GM23338 (cell line): Measurements from ENCODE around the gene REX1BD. TPM values are rescaled to one million over a fixed set of nuclear protein-coding genes. Genes with fewer than 3 reads are reported as not detected.

Experiments
- polyA plus RNA-seq: library from polyadenylated mRNA; unstranded; fragments of >200 nt; fragmentation: Nextera tagmentation; extraction: Ambion mirVana; gene quantifications from 2 replicates; pipeline ENCODE4 v1.2.1, GENCODE V29; 2016
- small RNA-seq: library from RNA; depleted of rRNA; stranded (forward); fragments of <200 nt; gene quantifications from one replicate; pipeline ENCODE3, GENCODE V24; 2014; ENCODE audit warnings: low replicate concordance
- total RNA-seq: library from RNA; depleted of rRNA; stranded (reverse); fragments of >200 nt; shearing (Covaris generic); gene quantifications from 2 replicates; pipeline ENCODE4 v1.2.3, GENCODE V29; 2014; rRNA removed

The REX1BD gene
- total and polyA plus RNA-seq, 2 experiments from 2014 or later, result 124 to 138 TPM

Small RNA genes lying within 50 kb of the gene (small RNA-seq; reads per million reads assigned to genes)
- gene RN7SL155P, result not detected

Other genes starting within 250 kb of the REX1BD start
- 18.9 and 27.6 TPM in 2 replicates for gene PGPEP1, start 248.2 kb upstream of the REX1BD start, total RNA-seq
- 15.5 and 19.4 TPM in 2 replicates for gene PGPEP1, start 248.2 kb upstream of the REX1BD start, polyA plus RNA-seq
- gene GDF15, start 202.6 kb upstream of the REX1BD start, total RNA-seq, result 15.7 and 19.8 TPM in 2 replicates
- 12.6 and 18.3 TPM in 2 replicates for gene GDF15, start 202.6 kb upstream of the REX1BD start, polyA plus RNA-seq
- gene LRRC25, start 191.2 kb upstream of the REX1BD start, total RNA-seq, result 0.17 TPM in 1 of 2 replicates, not detected in the other
- 0.14 and 0.24 TPM in 2 replicates for gene LRRC25, start 191.2 kb upstream of the REX1BD start, polyA plus RNA-seq
- 42.8 and 44.4 TPM in 2 replicates for gene SSBP4, start 169.4 kb upstream of the REX1BD start, total RNA-seq
- 47.9 and 52.0 TPM in 2 replicates for gene SSBP4, start 169.4 kb upstream of the REX1BD start, polyA plus RNA-seq
- 199 and 208 TPM in 2 replicates for gene ISYNA1, start 150.7 kb upstream of the REX1BD start, total RNA-seq
- 191 and 217 TPM in 2 replicates for gene ISYNA1, start 150.7 kb upstream of the REX1BD start, polyA plus RNA-seq
- gene ELL, start 66.7 kb upstream of the REX1BD start, total RNA-seq, result 16.2 and 20.1 TPM in 2 replicates
- 9.1 and 11.3 TPM in 2 replicates for gene ELL, start 66.7 kb upstream of the REX1BD start, polyA plus RNA-seq
- 291 and 367 TPM in 2 replicates for gene FKBP8, start 45.2 kb upstream of the REX1BD start, total RNA-seq
- 158 and 164 TPM in 2 replicates for gene FKBP8, start 45.2 kb upstream of the REX1BD start, polyA plus RNA-seq
- gene KXD1, start 30.9 kb upstream of the REX1BD start, total RNA-seq, result 162 and 164 TPM in 2 replicates
- 108 and 111 TPM in 2 replicates for gene KXD1, start 30.9 kb upstream of the REX1BD start, polyA plus RNA-seq
- 627 and 649 TPM in 2 replicates for gene UBA52, start 16.9 kb upstream of the REX1BD start, total RNA-seq
- 1,301 and 1,361 TPM in 2 replicates for gene UBA52, start 16.9 kb upstream of the REX1BD start, polyA plus RNA-seq
- 17.1 and 18.1 TPM in 2 replicates for gene CRLF1, start 18.0 kb downstream of the REX1BD start, total RNA-seq
- gene CRLF1, start 18.0 kb downstream of the REX1BD start, polyA plus RNA-seq, result 19.7 and 22.9 TPM in 2 replicates
- 6.8 and 9.8 TPM in 2 replicates for gene TMEM59L, start 24.1 kb downstream of the REX1BD start, total RNA-seq
- 15.7 and 16.2 TPM in 2 replicates for gene TMEM59L, start 24.1 kb downstream of the REX1BD start, polyA plus RNA-seq
- gene KLHL26, start 48.2 kb downstream of the REX1BD start, total RNA-seq, result 11.2 and 13.7 TPM in 2 replicates
- gene KLHL26, start 48.2 kb downstream of the REX1BD start, polyA plus RNA-seq, result 3.6 and 6.4 TPM in 2 replicates
- 5.4 and 7.1 TPM in 2 replicates for gene CRTC1, start 94.9 kb downstream of the REX1BD start, total RNA-seq
- gene CRTC1, start 94.9 kb downstream of the REX1BD start, polyA plus RNA-seq, result 6.7 and 8.4 TPM in 2 replicates
- 0.63 TPM in 1 of 2 replicates, not detected in the other for gene COMP, start 202.5 kb downstream of the REX1BD start, total RNA-seq
- 0.31 and 0.58 TPM in 2 replicates for gene COMP, start 202.5 kb downstream of the REX1BD start, polyA plus RNA-seq
- gene UPF1, start 243.2 kb downstream of the REX1BD start, total RNA-seq, result 81.9 and 138 TPM in 2 replicates
- gene UPF1, start 243.2 kb downstream of the REX1BD start, polyA plus RNA-seq, result 13.8 and 14.3 TPM in 2 replicates